ENCODE data around the gene SMPD3. TPM values are rescaled to one million over a fixed set of nuclear protein-coding genes. Genes with fewer than 3 reads are reported as not detected.

Gene SMPD3
- total and polyA plus RNA-seq, 2 of the 4 experiments (the other 2 are of a cell fraction): not detected

DNA sequence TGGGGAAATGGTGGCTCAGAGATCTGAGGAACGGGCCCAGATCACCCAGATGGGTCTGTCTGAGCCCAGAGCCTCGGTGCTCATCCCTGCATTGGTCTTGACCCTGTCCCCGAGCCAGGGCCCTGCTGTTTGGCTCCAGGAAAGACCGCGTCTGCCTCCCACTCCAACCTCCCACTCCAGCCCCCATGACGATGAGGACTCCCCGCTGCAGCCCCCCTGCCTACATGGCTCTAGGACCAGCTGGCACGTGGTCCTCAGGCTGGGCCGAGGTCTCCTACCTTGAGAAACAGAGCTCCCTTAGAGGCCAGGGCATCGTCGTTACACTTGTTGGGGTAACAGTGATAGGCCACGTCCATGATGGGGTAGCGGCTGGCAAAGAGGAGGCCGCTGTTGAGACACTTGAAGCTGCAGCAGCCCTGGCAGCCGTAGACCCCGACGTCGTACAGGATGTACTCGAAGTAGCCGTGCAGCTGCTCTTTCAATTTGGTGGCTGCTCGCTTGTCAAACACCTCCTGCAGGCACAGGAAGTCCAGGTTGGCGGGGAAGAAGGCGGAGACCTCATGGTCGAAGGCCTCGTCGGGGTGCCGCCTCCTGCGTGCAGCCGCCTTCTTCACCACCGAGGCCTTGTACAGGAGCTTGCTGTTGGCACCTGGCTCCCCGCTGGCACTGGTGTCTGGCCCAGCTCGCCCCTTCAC, 77.6 kb downstream of the SMPD3 start:
- no peak overlapping the region for H2BK5ac ChIP-seq (ENCODE audit: low read depth, low read length, poor library complexity, severe bottlenecking)
- no peak overlapping the region for H2AK9ac ChIP-seq (replicated peaks; ENCODE audit: low read depth, low read length, poor library complexity)
- no peaks in the 10 kb centered on the region for H3K4me1 ChIP-seq (ENCODE audit: control insufficient read depth, insufficient read depth, low read length)
- ATAC-seq (ENCODE audit: low read depth) (no peak), DNase-seq (no peak)
- POLR2A ChIA-PET (ENCODE audit: unreplicated experiment): no interaction called here
- H3K4me2 ChIP-seq (ENCODE audit: low read depth, low read length): no peak overlapping the region
- H4K91ac ChIP-seq (ENCODE audit: insufficient read depth, low read depth, low read length): no peak overlapping the region
- no peaks in the 10 kb centered on the region for H3K9me3 ChIP-seq (ENCODE audit: control insufficient read depth, insufficient read depth, low read length)
- no peak overlapping the region for H3K4me3 ChIP-seq (ENCODE audit: insufficient read depth, low read depth, low read length)
- dilution Hi-C loops (cut with HindIII; ENCODE audit: low sequenced_read_pairs, unreplicated experiment) (no loop called here), in situ Hi-C loops (cut with MboI; ENCODE audit: low sequenced_read_pairs) (no loop called here), intact Hi-C loops (cut with micrococcal nuclease) (no loop called here)
- no peaks in the 10 kb centered on the region for H3K9me1 ChIP-seq (ENCODE audit: insufficient read depth, low read length)
- no peak overlapping the region for H3K14ac ChIP-seq (replicated peaks; ENCODE audit: low read depth, low read length)
- no peak overlapping the region for H3K56ac ChIP-seq (ENCODE audit: extremely low read depth, insufficient read depth, low read length)
- H2BK20ac ChIP-seq (ENCODE audit: low read depth, low read length): no peak overlapping the region
- no peak overlapping the region for H2AFZ ChIP-seq (replicated peaks; ENCODE audit: low read length, poor library complexity)
- no peak overlapping the region for H2BK120ac ChIP-seq (ENCODE audit: low read depth, low read length)
- H3K27me3 ChIP-seq (ENCODE audit: control insufficient read depth, insufficient read depth, low read length): peaks cover 38% of the 10 kb centered on the region
- H2BK15ac ChIP-seq (ENCODE audit: low read depth, low read length): no peak overlapping the region
- no peak overlapping the region for H3K4ac ChIP-seq (ENCODE audit: low read depth, low read length)
- no peaks in the 10 kb centered on the region for H4K20me1 ChIP-seq (ENCODE audit: insufficient read depth, low read length)
- no peaks in the 10 kb centered on the region for H3K79me1 ChIP-seq (ENCODE audit: low read depth in 1 of 2, low read length in 2 of 2)
- H3K27ac ChIP-seq (ENCODE audit: insufficient read depth, low read length): no peak overlapping the region
- 80% methylated on average over 18 of the region's 32 CpGs; no CpG with 5 or more reads in 1 of the 2 experiments for WGBS, 2 experiments (ENCODE audit: extremely low coverage in 2 of 2, insufficient read length in 1 of 2)
- no peak overlapping the region for H3K23ac ChIP-seq (ENCODE audit: low read depth, low read length)
- TF ChIP-seq RFX5 (IDR thresholded peaks at IDR 0.05; ENCODE audit: low read depth, low read length) (no peak), USF2 (IDR thresholded peaks at IDR 0.05; ENCODE audit: low read depth, low read length) (no peak), CTCF (conservative IDR thresholded peaks at IDR 0.05; ENCODE audit: low read depth, low read length) (no peak), CEBPB (IDR thresholded peaks at IDR 0.05; ENCODE audit: low read depth, low read length) (no peak), NFE2L2 (IDR thresholded peaks at IDR 0.05; ENCODE audit: low read depth, low read length) (no peak), RAD21 (IDR thresholded peaks at IDR 0.05; ENCODE audit: low read length) (no peak), CHD1 (IDR thresholded peaks at IDR 0.05; ENCODE audit: low read depth, low read length) (no peak), MAZ (IDR thresholded peaks at IDR 0.05; ENCODE audit: borderline replicate concordance, low read depth, low read length) (no peak), MXI1 (IDR thresholded peaks at IDR 0.05; ENCODE audit: borderline replicate concordance, low read depth, low read length) (no peak), RCOR1 (IDR thresholded peaks at IDR 0.05; ENCODE audit: insufficient replicate concordance, low read length) (no peak), BHLHE40 (IDR thresholded peaks at IDR 0.05; ENCODE audit: low read depth, low read length) (no peak), FOS (IDR thresholded peaks at IDR 0.05; ENCODE audit: low read depth, low read length) (no peak), ELK1 (IDR thresholded peaks at IDR 0.05; ENCODE audit: borderline replicate concordance, low read depth, low read length) (no peak), SMC3 (IDR thresholded peaks at IDR 0.05; ENCODE audit: low read depth, low read length) (no peak), POLR2A (IDR thresholded peaks at IDR 0.05; ENCODE audit: low read depth, low read length) (no peak), MAFK (IDR thresholded peaks at IDR 0.05; ENCODE audit: low read depth, low read length) (no peak)
- H3K18ac ChIP-seq (ENCODE audit: low read depth, low read length): no peak overlapping the region
- H2AK5ac ChIP-seq (ENCODE audit: low read depth, low read length): no peak overlapping the region
- no peaks in the 10 kb centered on the region for H3K36me3 ChIP-seq (ENCODE audit: control insufficient read depth, insufficient read depth, low read length)
- CTCF ChIA-PET: no interaction called here
- no peak overlapping the region for H4K8ac ChIP-seq (ENCODE audit: low read depth in 2 of 2, low read length in 2 of 2)
- no peak overlapping the region for H4K5ac ChIP-seq (ENCODE audit: low read depth, low read length)
- no peak overlapping the region for H3K9ac ChIP-seq (ENCODE audit: low read depth, low read length)
- no TSS peak for BruUV-seq (replicated peaks)

Measured in IMR-90 (cell line).